A549 (cell line): Measurements from ENCODE around the gene SPATA2L. TPM values are rescaled to one million over a fixed set of nuclear protein-coding genes. Genes with fewer than 3 reads are reported as not detected.
"Not testable (repeated sequence)": the region's sequence is repeated elsewhere in the genome, so short reads cannot be mapped to it uniquely, and the experiment has no call there.

Source experiments
- ATAC-seq, 2 experiments: fragments of 200-7000 bp in 1 of 2; fragments of >200 bp in 1 of 2; cut with Nextera tagmentation in 1 of 2; cut with Tn5 transposase in 1 of 2; 3 replicates each; pipeline versions ENCODE4 v1.8.0 to v1.9.1; 2018 to 2020; ENCODE audit warnings: mild to moderate bottlenecking in 1 of 2, moderate library complexity in 1 of 2
- CTCF ChIA-PET: fragments of 300-600 bp; sonication (Branson Sonifier 250); formaldehyde crosslinking; extraction: SDS; loops from one replicate; lab custom pipeline; 2021; ENCODE audit warnings: antibody characterized with exemption, inconsistent platforms; lab: Yijun Ruan, JAX
- POLR2A ChIA-PET: fragments of 350-600 bp; formaldehyde crosslinking; extraction: SDS; loops from one replicate; lab custom pipeline; 2021; ENCODE audit warnings: antibody characterized with exemption, inconsistent platforms; lab: Yijun Ruan, JAX
- DNase-seq, 2 experiments: peaks; one replicate each; pipeline versions ENCODE4 v3.0.0 to v3.0.0-alpha.2; 2011 to 2016; ENCODE audit warnings: low read depth in 1 of 2, low spot score in 1 of 2
- FAIRE-seq: peaks from 2 replicates; lab custom pipeline; 2011; peaks lifted over from hg19 to GRCh38; lab: Jason Lieb, UNC
- H3K27ac ChIP-seq, 2 experiments: fragments of >200 bp; sonication (Bioruptor Twin); formaldehyde crosslinking; 3 replicates each; pipeline ENCODE4 v1.5.1; 2016 to 2017
- H3K4me1 ChIP-seq: fragments of >200 bp; sonication (Bioruptor Twin); formaldehyde crosslinking; 3 replicates; pipeline ENCODE4 v1.6.1; 2016
- H3K4me2 ChIP-seq: fragments of >200 bp; sonication (Bioruptor Twin); formaldehyde crosslinking; 3 replicates; pipeline ENCODE4 v1.6.1; 2016
- H3K4me3 ChIP-seq: fragments of >200 bp; sonication (Bioruptor Twin); formaldehyde crosslinking; 3 replicates; pipeline ENCODE4 v1.5.1; 2016
- H3K9me3 ChIP-seq: fragments of >200 bp; sonication (Bioruptor Twin); formaldehyde crosslinking; 3 replicates; pipeline ENCODE4 v1.6.1; 2016
- ATOH8 ChIP-seq: fragments of 250-450 bp; sonication (Bioruptor Pico); IDR thresholded peaks from 2 replicates; pipeline ENCODE4 v1.5.0; 2020; ENCODE audit warnings: low read depth, mild to moderate bottlenecking, moderate library complexity
- CBX2 ChIP-seq: fragments of 200-600 bp; sonication (generic); IDR thresholded peaks from 2 replicates; pipeline ENCODE4 v1.6.1; 2016; ENCODE audit warnings: low read depth, mild to moderate bottlenecking, borderline replicate concordance
- CBX8 ChIP-seq: fragments of 200-600 bp; sonication (generic); IDR thresholded peaks from 2 replicates; pipeline ENCODE4 v1.6.1; 2016
- CHD2 ChIP-seq: fragments of 150-350 bp; IDR thresholded peaks from 2 replicates; pipeline ENCODE4 v1.6.1; 2014; ENCODE audit warnings: low read length; ENCODE audit not compliant: partially characterized antibody
- CHD4 ChIP-seq: fragments of 200-600 bp; sonication (generic); IDR thresholded peaks from 2 replicates; pipeline ENCODE4 v1.6.1; 2016; ENCODE audit warnings: antibody characterized with exemption, mild to moderate bottlenecking, borderline replicate concordance
- CTCF ChIP-seq: fragments of >200 bp; sonication (Bioruptor Twin); formaldehyde crosslinking; IDR thresholded peaks from 3 replicates; pipeline ENCODE4 v1.5.1; 2016
- EP300 ChIP-seq, 2 experiments: fragments of >200 bp; sonication (Bioruptor Twin); formaldehyde crosslinking; IDR thresholded peaks; 2 replicates in 1 of 2; 3 replicates in 1 of 2; pipeline ENCODE4 v1.6.1; 2016 to 2017
- FOSB ChIP-seq: fragments of 250-450 bp; sonication (Bioruptor Pico); IDR thresholded peaks from 2 replicates; pipeline ENCODE4 v1.5.0; 2020; ENCODE audit warnings: mild to moderate bottlenecking, moderate library complexity
- HEYL ChIP-seq: fragments of 250-450 bp; sonication (Bioruptor Pico); IDR thresholded peaks from 2 replicates; pipeline ENCODE4 v1.8.0; 2021; ENCODE audit warnings: mild to moderate bottlenecking, moderate library complexity
- KDM1A ChIP-seq: fragments of 200-600 bp; sonication (generic); IDR thresholded peaks from 2 replicates; pipeline ENCODE4 v1.6.1; 2016; ENCODE audit warnings: low read depth, mild to moderate bottlenecking
- RAD21 ChIP-seq, 2 experiments: fragments of >200 bp in 1 of 2; sonication (Bioruptor Twin) in 1 of 2; formaldehyde crosslinking in 1 of 2; IDR thresholded peaks in 1 of 2; conservative IDR thresholded peaks in 1 of 2; 2 replicates in 1 of 2; 3 replicates in 1 of 2; pipeline ENCODE4 v1.6.1; 2012 to 2018; ENCODE audit warnings: inconsistent platforms in 1 of 2
- SMC3 ChIP-seq: fragments of >200 bp; sonication (Bioruptor Twin); formaldehyde crosslinking; IDR thresholded peaks from 3 replicates; pipeline ENCODE4 v1.6.1; 2018; ENCODE audit warnings: inconsistent platforms
- ZC3H11A ChIP-seq: fragments of 450-650 bp; IDR thresholded peaks from 2 replicates; pipeline ENCODE4 v1.6.1; 2014; ENCODE audit warnings: antibody characterized with exemption, mild to moderate bottlenecking
- WGBS: methylation state at CpG from one replicate; pipeline ENCODE4 v1.1.6; 2017; ENCODE audit errors: missing lambda C conversion rate; 5-methylcytosine and 5-hydroxymethylcytosine counted together
- polyA plus RNA-seq, 4 experiments: library from polyadenylated mRNA; depleted of rRNA in 3 of 4; stranded (reverse); fragments of >200 nt; fragmentation: RNase III in 1 of 4; extraction: RNeasy Plus Mini Kit Qiagen cat#74134 plus additional on column Dnase treatment in 1 of 4; gene quantifications; 2 replicates in 3 of 4; 3 replicates in 1 of 4; pipeline ENCODE4 v1.2.3, GENCODE V29; 2011 to 2017
- TF ChIP-seq, protein P1 (sequence below): IDR thresholded peaks from 2 replicates; pipeline ENCODE4 v1.6.1; 2012
- TF ChIP-seq, protein P2 (sequence below): fragments of 200-600 bp; sonication (generic); IDR thresholded peaks from 2 replicates; pipeline ENCODE4 v1.6.1; 2016; ENCODE audit warnings: antibody characterized with exemption, mild to moderate bottlenecking, moderate library complexity

SPATA2L gene
- polyA plus RNA-seq, 2 of the 4 experiments (the other 2 are of a cell fraction), result 3.5 to 5.2 TPM

DNA sequence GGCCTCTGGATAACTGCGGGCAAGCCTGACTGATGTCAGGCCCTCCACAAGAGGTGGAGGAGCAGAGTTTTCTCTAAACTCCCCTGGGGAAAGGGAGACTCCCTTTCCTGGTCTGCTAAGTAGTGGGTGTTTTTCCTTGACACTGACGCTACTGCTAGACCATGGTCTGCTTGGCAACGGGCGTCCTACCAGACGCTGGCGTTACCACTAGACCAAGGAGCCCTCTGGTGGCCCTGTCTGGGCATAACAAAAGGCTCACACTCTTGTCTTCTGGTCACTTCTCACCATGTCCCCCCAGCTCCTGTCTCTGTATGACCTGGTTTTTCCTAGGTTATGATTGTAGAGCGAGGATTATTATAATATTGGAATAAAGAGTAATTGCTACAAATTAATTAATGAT lies 34.5 kb downstream of the SPATA2L start:
- ATAC-seq, result peak in 1 of 2 experiments; percentile 57; a peak in 2 of 6 replicates
- peak; percentile 48; the same call in 2 of the 3 replicates for TF ChIP-seq SMC3
- TF ChIP-seq RAD21 (conservative IDR thresholded peaks at IDR 0.05 in 1 of 2, IDR thresholded peaks at IDR 0.05 in 1 of 2), result peak; percentile 53 to 64
- TF ChIP-seq, protein P1, sequence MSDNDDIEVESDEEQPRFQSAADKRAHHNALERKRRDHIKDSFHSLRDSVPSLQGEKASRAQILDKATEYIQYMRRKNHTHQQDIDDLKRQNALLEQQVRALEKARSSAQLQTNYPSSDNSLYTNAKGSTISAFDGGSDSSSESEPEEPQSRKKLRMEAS, result 0 out of 2 replicates have a peak, but pooled peaks have one; percentile 23
- TF ChIP-seq CTCF, result peak; percentile 41; the same call in 2 of the 3 replicates
- CTCF ChIA-PET, result interaction anchor here (0.6 to 3.2 kb wide), 20 partner anchors 8 to 123 kb away, joined by 3 to 14 read pairs (median 3); partner anchors contain the start of genes CDK10 and CPNE7
- H3K9me3 ChIP-seq, H3K4me2 ChIP-seq, POLR2A ChIA-PET, H3K27ac ChIP-seq, H3K4me3 ChIP-seq, FAIRE-seq, H3K4me1 ChIP-seq: not testable (repeated sequence)
- 13% methylated on average over 7 of the region's 7 CpGs for WGBS
- DNase-seq, result peak in 1 of 2 experiments; percentile 70

- peak in 1 of 2 experiments; percentile 33; a peak in 1 of 6 replicates for ATAC-seq
- H3K27ac ChIP-seq, FAIRE-seq, H3K9me3 ChIP-seq, H3K4me3 ChIP-seq, DNase-seq, H3K4me2 ChIP-seq, H3K4me1 ChIP-seq: not testable (repeated sequence)
- POLR2A ChIA-PET, result interaction anchor here (0.9 kb wide), 1 partner anchor 22 kb away, joined by 3 read pairs; the partner anchor contains the start of gene CDK10
- 85% methylated on average over 11 of the region's 11 CpGs for WGBS
- CTCF ChIA-PET, result interaction anchor here (1.3 to 1.5 kb wide), 3 partner anchors 48 to 89 kb away, joined by 3 to 6 read pairs (median 4); partner anchors contain the start of gene CPNE7
Measured at GRCh38 chr16:89664238-89664637, 37.3 kb downstream of the SPATA2L start.

- WGBS, result 92% methylated on average over 9 of the region's 9 CpGs
- Histone ChIP-seq H3K4me3 (no peak overlapping the region), H3K4me2 (no peak overlapping the region), H3K4me1 (peaks cover 12% of the 10 kb centered on the region), H3K9me3 (0 out of 3 replicates have a peak, but pooled peaks cover 6% of the 10 kb centered on the region)
- CTCF ChIA-PET, result interaction anchor here (3.1 kb wide), 1 partner anchor 46 kb away, joined by 15 read pairs; no protein-coding TSS in a partner anchor
- FAIRE-seq, result no peak
- TF ChIP-seq HEYL (CRISPR knock-in tag) (no peak), CHD4 (no peak)
- TF ChIP-seq, all 56 proteins: peak for 0
- ATAC-seq (no peak), DNase-seq (no peak)
- POLR2A ChIA-PET, result no interaction called here
- no peak overlapping the region for H3K27ac ChIP-seq
Measured at GRCh38 chr16:89661215-89661614, 40.3 kb downstream of the SPATA2L start.

- H3K4me3 ChIP-seq, result no peak overlapping the region
- H3K27ac ChIP-seq, result no peak overlapping the region
- no peaks in the 10 kb centered on the region for H3K9me3 ChIP-seq
- POLR2A ChIA-PET, result no interaction called here
- WGBS, result 90% methylated on average over 7 of the region's 7 CpGs
- no peak for DNase-seq
- peaks cover 16% of the 10 kb centered on the region for H3K4me1 ChIP-seq
- H3K4me2 ChIP-seq, result no peak overlapping the region
- FAIRE-seq, result no peak
- CTCF ChIA-PET, result interaction anchor here (0.6 to 3.1 kb wide), 3 partner anchors 39 to 85 kb away, joined by 3 to 15 read pairs (median 4); partner anchors contain the start of gene CPNE7
- TF ChIP-seq FOSB, result no peak
- no peak for TF ChIP-seq CBX2
- TF ChIP-seq CBX8, result no peak
- TF ChIP-seq KDM1A, result no peak
- TF ChIP-seq, protein P2, sequence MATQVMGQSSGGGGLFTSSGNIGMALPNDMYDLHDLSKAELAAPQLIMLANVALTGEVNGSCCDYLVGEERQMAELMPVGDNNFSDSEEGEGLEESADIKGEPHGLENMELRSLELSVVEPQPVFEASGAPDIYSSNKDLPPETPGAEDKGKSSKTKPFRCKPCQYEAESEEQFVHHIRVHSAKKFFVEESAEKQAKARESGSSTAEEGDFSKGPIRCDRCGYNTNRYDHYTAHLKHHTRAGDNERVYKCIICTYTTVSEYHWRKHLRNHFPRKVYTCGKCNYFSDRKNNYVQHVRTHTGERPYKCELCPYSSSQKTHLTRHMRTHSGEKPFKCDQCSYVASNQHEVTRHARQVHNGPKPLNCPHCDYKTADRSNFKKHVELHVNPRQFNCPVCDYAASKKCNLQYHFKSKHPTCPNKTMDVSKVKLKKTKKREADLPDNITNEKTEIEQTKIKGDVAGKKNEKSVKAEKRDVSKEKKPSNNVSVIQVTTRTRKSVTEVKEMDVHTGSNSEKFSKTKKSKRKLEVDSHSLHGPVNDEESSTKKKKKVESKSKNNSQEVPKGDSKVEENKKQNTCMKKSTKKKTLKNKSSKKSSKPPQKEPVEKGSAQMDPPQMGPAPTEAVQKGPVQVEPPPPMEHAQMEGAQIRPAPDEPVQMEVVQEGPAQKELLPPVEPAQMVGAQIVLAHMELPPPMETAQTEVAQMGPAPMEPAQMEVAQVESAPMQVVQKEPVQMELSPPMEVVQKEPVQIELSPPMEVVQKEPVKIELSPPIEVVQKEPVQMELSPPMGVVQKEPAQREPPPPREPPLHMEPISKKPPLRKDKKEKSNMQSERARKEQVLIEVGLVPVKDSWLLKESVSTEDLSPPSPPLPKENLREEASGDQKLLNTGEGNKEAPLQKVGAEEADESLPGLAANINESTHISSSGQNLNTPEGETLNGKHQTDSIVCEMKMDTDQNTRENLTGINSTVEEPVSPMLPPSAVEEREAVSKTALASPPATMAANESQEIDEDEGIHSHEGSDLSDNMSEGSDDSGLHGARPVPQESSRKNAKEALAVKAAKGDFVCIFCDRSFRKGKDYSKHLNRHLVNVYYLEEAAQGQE, result no peak
- no peak for TF ChIP-seq CHD2
- TF ChIP-seq ZC3H11A, result no peak
- no peak for TF ChIP-seq ATOH8 (CRISPR knock-in tag)
- no peak for TF ChIP-seq EP300 (IDR thresholded peaks at IDR 0.05)
- ATAC-seq, result no peak
Measured at GRCh38 chr16:89660146-89660545, 41.4 kb downstream of the SPATA2L start.
